Keratinocyte (primary cell): ENCODE data around the gene MTSS2.

Experiments used
- CTCF ChIP-seq, 3 experiments: IDR thresholded peaks in 1 of 3; conservative IDR thresholded peaks in 1 of 3; optimal IDR thresholded peaks in 1 of 3; 2 replicates in 2 of 3; 3 replicates in 1 of 3; pipeline versions ENCODE3 to v1.5.1; 2011; ENCODE audit warnings: low read length in 3 of 3, mild to moderate bottlenecking in 3 of 3, moderate library complexity in 2 of 3, control low read depth in 1 of 3, inconsistent platforms in 1 of 3; ENCODE audit not compliant: insufficient read depth in 2 of 3; ENCODE audit errors: extremely low read depth in 1 of 3
- EZH2 ChIP-seq: IDR thresholded peaks from one replicate; pipeline ENCODE4 v1.6.1; 2012; ENCODE audit warnings: inconsistent platforms, mild to moderate bottlenecking, low read length, moderate library complexity

- TF ChIP-seq CTCF (optimal IDR thresholded peaks at IDR 0.05 in 1 of 3, IDR thresholded peaks at IDR 0.05 in 1 of 3, conservative IDR thresholded peaks at IDR 0.05 in 1 of 3; ENCODE audit: extremely low read depth in 1 of 3, insufficient read depth in 2 of 3, low read length in 3 of 3): no peak
- no peak for TF ChIP-seq EZH2
Observed at GRCh38 chr16:70662991-70663523, 22.8 kb downstream of the MTSS2 start.
